Medulla oblongata (tissue), 1 donor: ENCODE results near the gene COA1.

ENCODE experiments used
- DNase-seq: peaks from one replicate; pipeline ENCODE4 v3.0.0-alpha.2; 2015; ENCODE audit errors: extremely low spot score

The COA1 gene

GRCh38 chr7:43653466-43653865, 75.9 kb downstream of the COA1 start:
- no peak for DNase-seq

- no peak for DNase-seq
Measured at GRCh38 chr7:43652364-43652763, 77.0 kb downstream of the COA1 start.

GRCh38 chr7:43650457-43651052, 78.8 kb downstream of the COA1 start:
- peak; percentile 6 for DNase-seq

- DNase-seq: peak; percentile 55
Measured at GRCh38 chr7:43649755-43650274, 79.5 kb downstream of the COA1 start.

- peak; percentile 80 for DNase-seq
Measured at GRCh38 chr7:43648473-43649406, 80.6 kb downstream of the COA1 start.

GRCh38 chr7:43647673-43648472, 81.5 kb downstream of the COA1 start:
- peak; percentile 83 for DNase-seq

- no peak for DNase-seq
Measured at GRCh38 chr7:43647339-43647672, 82.0 kb downstream of the COA1 start.

- DNase-seq: peak; percentile 75
Measured at GRCh38 chr7:43646603-43647338, 82.6 kb downstream of the COA1 start.

- DNase-seq: no peak
Measured at GRCh38 chr7:43645699-43646226, 83.6 kb downstream of the COA1 start.

- DNase-seq: no peak
Measured at GRCh38 chr7:43643846-43644245, 85.5 kb downstream of the COA1 start.

GRCh38 chr7:43642897-43643630, 86.3 kb downstream of the COA1 start:
- no peak for DNase-seq

GRCh38 chr7:43640679-43641078, 88.6 kb downstream of the COA1 start:
- no peak for DNase-seq

GRCh38 chr7:43639858-43640491, 89.3 kb downstream of the COA1 start:
- peak; percentile 6 for DNase-seq

- DNase-seq: no peak
Measured at GRCh38 chr7:43637114-43637806, 92.1 kb downstream of the COA1 start.

GRCh38 chr7:43636093-43636492, 93.2 kb downstream of the COA1 start:
- DNase-seq: no peak

- DNase-seq: no peak
Measured at GRCh38 chr7:43634384-43634783, 94.9 kb downstream of the COA1 start.

- no peak for DNase-seq
Measured at GRCh38 chr7:43632746-43633145, 96.6 kb downstream of the COA1 start.

- no peak for DNase-seq
Measured at GRCh38 chr7:43631559-43631958, 97.8 kb downstream of the COA1 start.

- no peak for DNase-seq
Measured at GRCh38 chr7:43630482-43630881, 98.8 kb downstream of the COA1 start.
